Neural cell (in vitro differentiated cells): ENCODE results near the gene LCN10. TPM values are rescaled to one million over a fixed set of nuclear protein-coding genes. Genes with fewer than 3 reads are reported as not detected.
"Not testable (repeated sequence)": the region's sequence is repeated elsewhere in the genome, so short reads cannot be mapped to it uniquely, and the experiment has no call there.

Experiments used
- H2AFZ ChIP-seq: fragments of 200-600, 300-800 bp; sonication (generic), shearing (Covaris generic); 2 replicates; pipeline ENCODE4 v1.6.0; 2014; ENCODE audit warnings: low read depth, mild to moderate bottlenecking, antibody characterized with exemption, low read length, moderate library complexity
- H3F3A ChIP-seq: fragments of 200-600 bp; shearing (Covaris generic); 2 replicates; pipeline ENCODE4 v1.6.1; 2016; ENCODE audit warnings: mild to moderate bottlenecking, moderate library complexity, mixed read lengths, antibody characterized with exemption, low read length; ENCODE audit not compliant: insufficient read depth, poor library complexity, severe bottlenecking
- H3K27ac ChIP-seq: fragments of 200-600, 300-800 bp; sonication (generic), shearing (Covaris generic); 2 replicates; pipeline ENCODE4 v1.5.1; 2014; ENCODE audit warnings: mild to moderate bottlenecking, low read length, moderate library complexity
- H3K27me3 ChIP-seq: fragments of 300-800, 200-600 bp; sonication (generic), shearing (Covaris generic); 2 replicates; pipeline ENCODE4 v1.6.0; 2014; ENCODE audit warnings: mild to moderate bottlenecking, low read depth, low read length, moderate library complexity; ENCODE audit not compliant: insufficient read depth
- H3K36me3 ChIP-seq: fragments of 300-800, 200-600 bp; sonication (generic), shearing (Covaris generic); 2 replicates; pipeline ENCODE4 v1.5.1; 2014; ENCODE audit warnings: mild to moderate bottlenecking, antibody characterized with exemption, low read length, moderate library complexity; ENCODE audit not compliant: insufficient read depth
- H3K4me2 ChIP-seq: fragments of 300-800, 200-600 bp; sonication (generic), shearing (Covaris generic); 2 replicates; pipeline ENCODE4 v1.6.0; 2014; ENCODE audit warnings: mild to moderate bottlenecking, low read length
- H3K4me3 ChIP-seq: fragments of 300-800, 200-600 bp; sonication (generic), shearing (Covaris generic); 2 replicates; pipeline ENCODE4 v1.5.1; 2014; ENCODE audit warnings: mild to moderate bottlenecking, low read length, moderate library complexity
- H3K79me2 ChIP-seq: fragments of 200-600 bp; shearing (Covaris generic); replicated peaks from 2 replicates; pipeline ENCODE4 v1.6.0; 2014; ENCODE audit warnings: mild to moderate bottlenecking, low read length, moderate library complexity; ENCODE audit not compliant: insufficient read depth
- H3K9ac ChIP-seq: fragments of 300-800, 200-600 bp; sonication (generic), shearing (Covaris generic); 2 replicates; pipeline ENCODE4 v1.6.1; 2016; ENCODE audit warnings: mild to moderate bottlenecking, low read length, mixed read lengths
- H3K9me2 ChIP-seq: fragments of 200-600 bp; shearing (Covaris generic); 2 replicates; pipeline ENCODE4 v1.6.1; 2016; ENCODE audit warnings: mild to moderate bottlenecking, low read length, mixed read lengths; ENCODE audit not compliant: insufficient read depth
- H3K9me3 ChIP-seq: fragments of 200-600, 300-800 bp; sonication (generic), shearing (Covaris generic); 2 replicates; pipeline ENCODE4 v1.6.1; 2016; ENCODE audit warnings: mild to moderate bottlenecking, mixed run types, low read length, moderate library complexity, mixed read lengths
- H4K20me1 ChIP-seq: fragments of 200-600 bp; shearing (Covaris generic); 2 replicates; pipeline ENCODE4 v1.6.1; 2016; ENCODE audit warnings: mild to moderate bottlenecking, mixed run types; ENCODE audit not compliant: insufficient read depth
- EP300 ChIP-seq: fragments of 450-650 bp; conservative IDR thresholded peaks from 2 replicates; pipeline ENCODE4 v1.6.1; 2014; ENCODE audit warnings: antibody characterized with exemption, mild to moderate bottlenecking, moderate library complexity; ENCODE audit not compliant: poor library complexity, severe bottlenecking
- EZH2 ChIP-seq: fragments of 200-600, 300-800 bp; shearing (Covaris generic), sonication (generic); IDR thresholded peaks from 2 replicates; pipeline ENCODE4 v1.6.1; 2014; ENCODE audit warnings: antibody characterized with exemption, low read length, borderline replicate concordance, mild to moderate bottlenecking; ENCODE audit not compliant: insufficient read depth, poor library complexity, severe bottlenecking
- MXI1 ChIP-seq: fragments of 450-650 bp; conservative IDR thresholded peaks from 2 replicates; pipeline ENCODE4 v1.6.1; 2014; ENCODE audit warnings: antibody characterized with exemption, mild to moderate bottlenecking; ENCODE audit not compliant: poor library complexity, severe bottlenecking
- POLR2AphosphoS5 ChIP-seq: IDR thresholded peaks from 2 replicates; pipeline ENCODE4 v1.6.1; 2012
- RAD21 ChIP-seq: fragments of 450-650 bp; conservative IDR thresholded peaks from 2 replicates; pipeline ENCODE4 v1.6.1; 2014; ENCODE audit warnings: antibody characterized with exemption, mild to moderate bottlenecking, moderate library complexity
- SMC3 ChIP-seq: fragments of 450-650 bp; conservative IDR thresholded peaks from 2 replicates; pipeline ENCODE4 v1.6.1; 2014; ENCODE audit warnings: antibody characterized with exemption, mild to moderate bottlenecking, moderate library complexity; ENCODE audit not compliant: poor library complexity
- TAF1 ChIP-seq: IDR thresholded peaks from 2 replicates; pipeline ENCODE4 v1.6.1; 2012; ENCODE audit warnings: low read depth
- polyA plus RNA-seq: library from polyadenylated mRNA; depleted of rRNA; stranded (reverse); fragments of >200 nt; gene quantifications from 2 replicates; pipeline ENCODE4 v1.2.3, GENCODE V29; 2014
- TF ChIP-seq, protein P1 (sequence below): IDR thresholded peaks from 2 replicates; pipeline ENCODE4 v1.6.1; 2012; ENCODE audit warnings: borderline replicate concordance
- TF ChIP-seq, protein P2 (sequence below): fragments of 450-650 bp; IDR thresholded peaks from 2 replicates; pipeline ENCODE4 v1.5.1; 2014; ENCODE audit warnings: antibody characterized with exemption, mild to moderate bottlenecking, moderate library complexity; ENCODE audit not compliant: poor library complexity, severe bottlenecking

LCN10 gene
- polyA plus RNA-seq, 1 donor from 2014 or later = not detected

DNA sequence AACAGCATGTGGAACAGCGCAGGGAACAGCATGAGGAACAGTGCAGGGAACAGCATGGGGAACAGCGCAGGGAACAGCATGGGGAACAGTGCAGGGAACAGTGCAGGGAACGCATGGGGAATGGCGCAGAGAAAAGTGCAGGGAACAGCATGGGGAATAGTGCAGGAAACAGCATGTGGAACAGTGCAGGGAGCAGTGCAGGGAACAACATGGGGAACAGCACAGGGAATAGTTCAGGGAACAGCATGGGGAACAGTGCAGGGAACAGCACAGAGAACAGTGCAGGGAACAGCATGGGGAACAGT, 13.3 kb upstream of the LCN10 start:
- Histone ChIP-seq H3F3A (no peaks in the 10 kb centered on the region), H4K20me1 (no peaks in the 10 kb centered on the region), H2AFZ (no peak overlapping the region), H3K9me2 (no peaks in the 10 kb centered on the region), H3K27me3 (no peaks in the 10 kb centered on the region), H3K4me3 (no peak overlapping the region), H3K27ac (no peak overlapping the region), H3K79me2 (no peaks in the 10 kb centered on the region), H3K4me2 (no peak overlapping the region), H3K36me3 (no peaks in the 10 kb centered on the region), H3K9me3 (no peaks in the 10 kb centered on the region), H3K9ac (no peak overlapping the region)
- TF ChIP-seq EZH2 (no peak), EP300 (no peak), MXI1 (no peak), RAD21 (no peak), TAF1 (no peak), SMC3 (no peak), POLR2AphosphoS5 (no peak)
- TF ChIP-seq, protein P1, sequence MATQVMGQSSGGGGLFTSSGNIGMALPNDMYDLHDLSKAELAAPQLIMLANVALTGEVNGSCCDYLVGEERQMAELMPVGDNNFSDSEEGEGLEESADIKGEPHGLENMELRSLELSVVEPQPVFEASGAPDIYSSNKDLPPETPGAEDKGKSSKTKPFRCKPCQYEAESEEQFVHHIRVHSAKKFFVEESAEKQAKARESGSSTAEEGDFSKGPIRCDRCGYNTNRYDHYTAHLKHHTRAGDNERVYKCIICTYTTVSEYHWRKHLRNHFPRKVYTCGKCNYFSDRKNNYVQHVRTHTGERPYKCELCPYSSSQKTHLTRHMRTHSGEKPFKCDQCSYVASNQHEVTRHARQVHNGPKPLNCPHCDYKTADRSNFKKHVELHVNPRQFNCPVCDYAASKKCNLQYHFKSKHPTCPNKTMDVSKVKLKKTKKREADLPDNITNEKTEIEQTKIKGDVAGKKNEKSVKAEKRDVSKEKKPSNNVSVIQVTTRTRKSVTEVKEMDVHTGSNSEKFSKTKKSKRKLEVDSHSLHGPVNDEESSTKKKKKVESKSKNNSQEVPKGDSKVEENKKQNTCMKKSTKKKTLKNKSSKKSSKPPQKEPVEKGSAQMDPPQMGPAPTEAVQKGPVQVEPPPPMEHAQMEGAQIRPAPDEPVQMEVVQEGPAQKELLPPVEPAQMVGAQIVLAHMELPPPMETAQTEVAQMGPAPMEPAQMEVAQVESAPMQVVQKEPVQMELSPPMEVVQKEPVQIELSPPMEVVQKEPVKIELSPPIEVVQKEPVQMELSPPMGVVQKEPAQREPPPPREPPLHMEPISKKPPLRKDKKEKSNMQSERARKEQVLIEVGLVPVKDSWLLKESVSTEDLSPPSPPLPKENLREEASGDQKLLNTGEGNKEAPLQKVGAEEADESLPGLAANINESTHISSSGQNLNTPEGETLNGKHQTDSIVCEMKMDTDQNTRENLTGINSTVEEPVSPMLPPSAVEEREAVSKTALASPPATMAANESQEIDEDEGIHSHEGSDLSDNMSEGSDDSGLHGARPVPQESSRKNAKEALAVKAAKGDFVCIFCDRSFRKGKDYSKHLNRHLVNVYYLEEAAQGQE = no peak
- TF ChIP-seq, protein P2, sequence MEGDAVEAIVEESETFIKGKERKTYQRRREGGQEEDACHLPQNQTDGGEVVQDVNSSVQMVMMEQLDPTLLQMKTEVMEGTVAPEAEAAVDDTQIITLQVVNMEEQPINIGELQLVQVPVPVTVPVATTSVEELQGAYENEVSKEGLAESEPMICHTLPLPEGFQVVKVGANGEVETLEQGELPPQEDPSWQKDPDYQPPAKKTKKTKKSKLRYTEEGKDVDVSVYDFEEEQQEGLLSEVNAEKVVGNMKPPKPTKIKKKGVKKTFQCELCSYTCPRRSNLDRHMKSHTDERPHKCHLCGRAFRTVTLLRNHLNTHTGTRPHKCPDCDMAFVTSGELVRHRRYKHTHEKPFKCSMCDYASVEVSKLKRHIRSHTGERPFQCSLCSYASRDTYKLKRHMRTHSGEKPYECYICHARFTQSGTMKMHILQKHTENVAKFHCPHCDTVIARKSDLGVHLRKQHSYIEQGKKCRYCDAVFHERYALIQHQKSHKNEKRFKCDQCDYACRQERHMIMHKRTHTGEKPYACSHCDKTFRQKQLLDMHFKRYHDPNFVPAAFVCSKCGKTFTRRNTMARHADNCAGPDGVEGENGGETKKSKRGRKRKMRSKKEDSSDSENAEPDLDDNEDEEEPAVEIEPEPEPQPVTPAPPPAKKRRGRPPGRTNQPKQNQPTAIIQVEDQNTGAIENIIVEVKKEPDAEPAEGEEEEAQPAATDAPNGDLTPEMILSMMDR = no peak

DNA sequence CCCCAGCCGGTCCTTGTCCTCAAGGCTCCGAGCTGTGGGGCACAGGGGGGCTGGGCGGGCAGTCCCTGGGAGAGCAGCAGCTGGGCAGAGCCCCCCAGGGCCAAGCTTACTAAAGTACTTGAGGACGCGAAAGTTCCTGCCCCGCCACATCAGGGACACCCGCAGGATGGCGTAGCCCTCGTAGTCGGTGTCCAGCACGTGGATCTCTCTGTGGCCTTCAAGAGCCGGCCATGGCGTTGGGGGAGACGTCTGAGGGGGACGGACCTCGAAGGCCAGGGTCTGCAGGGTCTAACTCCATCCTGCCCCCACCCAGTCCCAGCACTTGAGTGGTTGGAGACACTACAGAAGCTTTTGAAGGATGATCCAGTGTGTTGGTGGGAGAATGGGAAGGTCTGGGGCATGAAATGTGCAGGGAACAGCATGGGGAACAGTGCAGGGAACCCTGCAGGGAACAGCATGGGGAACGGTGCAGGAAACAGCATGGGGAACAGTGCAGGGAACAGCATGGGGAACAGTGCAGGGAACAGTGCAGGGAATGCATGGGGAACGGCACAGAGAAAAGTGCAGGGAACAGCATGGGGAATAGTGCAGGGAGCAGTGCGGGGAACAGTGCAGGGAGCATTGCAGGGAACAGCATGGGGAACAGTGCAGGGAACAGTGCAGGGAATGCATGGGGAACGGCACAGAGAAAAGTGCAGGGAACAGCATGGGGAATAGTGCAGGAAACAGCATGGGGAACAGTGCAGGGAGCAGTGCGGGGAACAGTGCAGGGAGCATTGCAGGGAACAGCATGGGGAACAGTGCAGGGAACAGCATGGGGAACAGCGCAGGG, 12.8 kb upstream of the LCN10 start:
- H3K27me3 ChIP-seq, H4K20me1 ChIP-seq, H3K9me2 ChIP-seq, H3K9ac ChIP-seq, H3K36me3 ChIP-seq, H3K9me3 ChIP-seq, H3F3A ChIP-seq, H3K79me2 ChIP-seq, H3K27ac ChIP-seq, H3K4me2 ChIP-seq, H2AFZ ChIP-seq, H3K4me3 ChIP-seq: not testable (repeated sequence)
